Measurements from ENCODE around the gene IL27RA. TPM values are rescaled to one million over a fixed set of nuclear protein-coding genes. Genes with fewer than 3 reads are reported as not detected.
A peak's percentile ranks its signal among the peaks of the same experiment; 100 is the strongest.

The IL27RA gene
- total and polyA plus RNA-seq, 2 donors (not counting 3 experiments of a cell fraction or from before 2014, with no cell fraction given), result 1.6 to 4.5 TPM

GRCh38 chr19:14006766-14007562, 24.6 kb upstream of the IL27RA start:
- peaks cover 8% of the 10 kb centered on the region for H3K79me2 ChIP-seq (ENCODE audit: control insufficient read depth, insufficient read depth, low read length)
- BruUV-seq (replicated peaks), result TSS peak; percentile 73
- intact Hi-C loops (cut with micrococcal nuclease) (loop anchor here (1.0 to 5.0 kb wide), 6 partner anchors 21 to 905 kb away; partner anchors contain the start of genes DCAF15, LYL1 and MISP3), dilution Hi-C loops (cut with MboI; ENCODE audit: extremely low pct_ligation_motif_present, low sequenced_read_pairs) (no loop called here)
- H3K4me1 ChIP-seq (ENCODE audit: control insufficient read depth, extremely low read depth, insufficient read depth, low read length), result peaks cover 20% of the 10 kb centered on the region
- peak overlapping the region; percentile 35 to 73 (median 63) for H3K4me3 ChIP-seq (replicated peaks in 1 of 3; ENCODE audit: insufficient read depth in 1 of 3, low read depth in 1 of 3, low read length in 3 of 3)
- no peaks in the 10 kb centered on the region for H4K20me1 ChIP-seq (replicated peaks; ENCODE audit: control insufficient read depth, extremely low read depth, insufficient read depth, low read length)
- H2AFZ ChIP-seq (ENCODE audit: low read depth, low read length), result peak overlapping the region; percentile 81
- H3K27ac ChIP-seq (ENCODE audit: insufficient read depth, low read depth, low read length), result peak overlapping the region; percentile 91
- H3K36me3 ChIP-seq (ENCODE audit: control insufficient read depth in 2 of 2, extremely low read depth in 1 of 2, insufficient read depth in 2 of 2, low read length in 2 of 2), result no peaks in the 10 kb centered on the region
- H3K9ac ChIP-seq (replicated peaks; ENCODE audit: extremely low read depth, insufficient read depth, low read length), result peak overlapping the region; percentile 94
- no peak for TF ChIP-seq MYC (IDR thresholded peaks at IDR 0.05; ENCODE audit: low read depth, low read length)
- peak; percentile 76 for TF ChIP-seq JUN (IDR thresholded peaks at IDR 0.05; ENCODE audit: borderline replicate concordance, insufficient read depth, insufficient read length, low read depth)
- TF ChIP-seq POLR2AphosphoS5 (IDR thresholded peaks at IDR 0.05; ENCODE audit: insufficient read depth, low read depth, low read length), result peak; percentile 38
- TF ChIP-seq POLR2A (IDR thresholded peaks at IDR 0.05; ENCODE audit: low read depth, low read length), result peak; percentile 68
- TF ChIP-seq GATA2 (IDR thresholded peaks at IDR 0.05; ENCODE audit: insufficient read depth, insufficient read length, low read depth, low read length), result no peak
- TF ChIP-seq, protein P1, sequence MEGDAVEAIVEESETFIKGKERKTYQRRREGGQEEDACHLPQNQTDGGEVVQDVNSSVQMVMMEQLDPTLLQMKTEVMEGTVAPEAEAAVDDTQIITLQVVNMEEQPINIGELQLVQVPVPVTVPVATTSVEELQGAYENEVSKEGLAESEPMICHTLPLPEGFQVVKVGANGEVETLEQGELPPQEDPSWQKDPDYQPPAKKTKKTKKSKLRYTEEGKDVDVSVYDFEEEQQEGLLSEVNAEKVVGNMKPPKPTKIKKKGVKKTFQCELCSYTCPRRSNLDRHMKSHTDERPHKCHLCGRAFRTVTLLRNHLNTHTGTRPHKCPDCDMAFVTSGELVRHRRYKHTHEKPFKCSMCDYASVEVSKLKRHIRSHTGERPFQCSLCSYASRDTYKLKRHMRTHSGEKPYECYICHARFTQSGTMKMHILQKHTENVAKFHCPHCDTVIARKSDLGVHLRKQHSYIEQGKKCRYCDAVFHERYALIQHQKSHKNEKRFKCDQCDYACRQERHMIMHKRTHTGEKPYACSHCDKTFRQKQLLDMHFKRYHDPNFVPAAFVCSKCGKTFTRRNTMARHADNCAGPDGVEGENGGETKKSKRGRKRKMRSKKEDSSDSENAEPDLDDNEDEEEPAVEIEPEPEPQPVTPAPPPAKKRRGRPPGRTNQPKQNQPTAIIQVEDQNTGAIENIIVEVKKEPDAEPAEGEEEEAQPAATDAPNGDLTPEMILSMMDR (IDR thresholded peaks at IDR 0.05; ENCODE audit: extremely low read depth in 1 of 2, insufficient read depth in 1 of 2, low read depth in 1 of 2, low read length in 2 of 2), result no peak
- ChIA-PET POLR2A (no interaction called here), CTCF (interaction anchor here (0.6 to 2.9 kb wide), 8 partner anchors 10 to 75 kb away, joined by 3 to 11 read pairs (median 4); partner anchors contain the start of gene IL27RA)
- no peaks in the 10 kb centered on the region for H3K27me3 ChIP-seq (ENCODE audit: control insufficient read depth in 2 of 2, insufficient read depth in 2 of 2, low read length in 2 of 2)
- no peak for FAIRE-seq
- H3K9me1 ChIP-seq (replicated peaks; ENCODE audit: control insufficient read depth, extremely low read depth, insufficient read depth, low read length), result no peaks in the 10 kb centered on the region
- H3K9me3 ChIP-seq (replicated peaks; ENCODE audit: control insufficient read depth, insufficient read depth, low read length), result no peaks in the 10 kb centered on the region
- DNase-seq (ENCODE audit: low read depth, low spot score), result no peak
- peak overlapping the region; percentile 62 for H3K4me2 ChIP-seq (ENCODE audit: insufficient read depth, low read length)

Measured in endothelial cell of umbilical vein (primary cell).